Measurements from ENCODE around the gene SLC27A5. TPM values are rescaled to one million over a fixed set of nuclear protein-coding genes. Genes with fewer than 3 reads are reported as not detected.

SLC27A5 gene
- total RNA-seq, 1 donor from 2014 or later: 9.3 TPM

Small RNAs within 50 kb of the gene (microRNA-seq; reads per million reads assigned to microRNA genes)
- gene MIR6807: 2.5 reads per million

Other genes starting within 250 kb of the SLC27A5 start
- 10.8 and 16.4 TPM in 2 replicates for gene ZNF8, start 233.0 kb downstream of the SLC27A5 start, total RNA-seq (ENCODE audit: low replicate concordance)
- 35.2 and 36.8 TPM in 2 replicates for gene ERVK3-1, start 206.6 kb downstream of the SLC27A5 start, total RNA-seq (ENCODE audit: low replicate concordance)
- 4.2 and 5.4 TPM in 2 replicates for gene ZSCAN22, start 185.0 kb downstream of the SLC27A5 start, total RNA-seq (ENCODE audit: low replicate concordance)
- 5.1 and 11.7 TPM in 2 replicates for gene A1BG, start 158.5 kb downstream of the SLC27A5 start, total RNA-seq (ENCODE audit: low replicate concordance)
- gene ZNF497, start 149.2 kb downstream of the SLC27A5 start, total RNA-seq (ENCODE audit: low replicate concordance): 4.1 and 8.1 TPM in 2 replicates
- 2.8 and 3.8 TPM in 2 replicates for gene ZNF837, start 131.0 kb downstream of the SLC27A5 start, total RNA-seq (ENCODE audit: low replicate concordance)
- 1,320 and 1,324 TPM in 2 replicates for gene RPS5, start 124.7 kb downstream of the SLC27A5 start, total RNA-seq (ENCODE audit: low replicate concordance)
- gene RNF225, start 116.3 kb downstream of the SLC27A5 start, total RNA-seq (ENCODE audit: low replicate concordance): 1.0 and 4.0 TPM in 2 replicates
- gene ZNF584, start 103.3 kb downstream of the SLC27A5 start, total RNA-seq (ENCODE audit: low replicate concordance): 10.1 and 18.2 TPM in 2 replicates
- 2.5 and 6.0 TPM in 2 replicates for gene ZNF132, start 71.8 kb downstream of the SLC27A5 start, total RNA-seq (ENCODE audit: low replicate concordance)
- 9.3 and 12.7 TPM in 2 replicates for gene ZNF324B, start 60.4 kb downstream of the SLC27A5 start, total RNA-seq (ENCODE audit: low replicate concordance)
- 11.5 and 15.0 TPM in 2 replicates for gene ZNF324, start 44.9 kb downstream of the SLC27A5 start, total RNA-seq (ENCODE audit: low replicate concordance)
- 13.0 and 17.4 TPM in 2 replicates for gene ZNF446, start 35.6 kb downstream of the SLC27A5 start, total RNA-seq (ENCODE audit: low replicate concordance)
- 18.6 and 20.2 TPM in 2 replicates for gene ZBTB45, start 7.8 kb upstream of the SLC27A5 start, total RNA-seq (ENCODE audit: low replicate concordance)
- gene TRIM28, start 32.1 kb upstream of the SLC27A5 start, total RNA-seq (ENCODE audit: low replicate concordance): 401 and 679 TPM in 2 replicates
- 86.5 and 97.7 TPM in 2 replicates for gene CHMP2A, start 43.1 kb upstream of the SLC27A5 start, total RNA-seq (ENCODE audit: low replicate concordance)
- gene UBE2M, start 46.6 kb upstream of the SLC27A5 start, total RNA-seq (ENCODE audit: low replicate concordance): 78.0 and 81.9 TPM in 2 replicates
- gene MZF1, start 61.3 kb upstream of the SLC27A5 start, total RNA-seq (ENCODE audit: low replicate concordance): 22.9 and 30.0 TPM in 2 replicates